ENCODE data around the gene KIF3A. TPM values are rescaled to one million over a fixed set of nuclear protein-coding genes. Genes with fewer than 3 reads are reported as not detected.
A peak's percentile ranks its signal among the peaks of the same experiment; 100 is the strongest.

Gene KIF3A
- total RNA-seq, 4 donors from 2014 or later, result 1.5 to 32.2 (median 4.0) TPM

GRCh38 chr5:132655821-132656773 is 81.2 kb downstream of the KIF3A start:
- no peaks in the 10 kb centered on the region for H3K9me3 ChIP-seq
- no peaks in the 10 kb centered on the region for H3K36me3 ChIP-seq
- H3K27ac ChIP-seq, result no peak overlapping the region
- H3K4me3 ChIP-seq, result peak overlapping the region; percentile 20 to 53 (median 38)
- H3K4me1 ChIP-seq, result peaks cover 0 to 11% (median 3%) of the 10 kb centered on the region in 4 donors
- DNase-seq, result no peak
- peaks cover 0 to 5% of the 10 kb centered on the region in 2 donors for H3K27me3 ChIP-seq
- TF ChIP-seq CTCF (IDR thresholded peaks at IDR 0.05) (peak in 2 of 6 experiments; percentile 3 to 5), POLR2A (IDR thresholded peaks at IDR 0.05) (no peak)

GRCh38 chr5:132653716-132654115 is 83.6 kb downstream of the KIF3A start:
- H3K27ac ChIP-seq, result no peak overlapping the region
- H3K4me3 ChIP-seq, result no peak overlapping the region
- H3K36me3 ChIP-seq, result no peaks in the 10 kb centered on the region
- peaks cover 0 to 11% (median 3%) of the 10 kb centered on the region in 4 donors for H3K4me1 ChIP-seq
- H3K27me3 ChIP-seq, result peaks cover 0 to 5% of the 10 kb centered on the region in 2 donors
- TF ChIP-seq CTCF (IDR thresholded peaks at IDR 0.05) (no peak), POLR2A (IDR thresholded peaks at IDR 0.05) (no peak)
- H3K9me3 ChIP-seq, result no peaks in the 10 kb centered on the region
- no peak for DNase-seq

GRCh38 chr5:132651838-132652469 is 85.4 kb downstream of the KIF3A start:
- H3K4me3 ChIP-seq, result no peak overlapping the region
- H3K27me3 ChIP-seq, result peaks cover 0 to 5% of the 10 kb centered on the region in 2 donors
- TF ChIP-seq POLR2A (IDR thresholded peaks at IDR 0.05) (no peak), CTCF (IDR thresholded peaks at IDR 0.05) (no peak)
- no peak overlapping the region for H3K27ac ChIP-seq
- no peak for DNase-seq
- H3K9me3 ChIP-seq, result no peaks in the 10 kb centered on the region
- H3K36me3 ChIP-seq, result no peaks in the 10 kb centered on the region
- peaks cover 0 to 11% (median 3%) of the 10 kb centered on the region in 4 donors for H3K4me1 ChIP-seq

- no peak for DNase-seq
- TF ChIP-seq POLR2A (IDR thresholded peaks at IDR 0.05) (no peak), CTCF (IDR thresholded peaks at IDR 0.05) (no peak)
- Histone ChIP-seq H3K9me3 (no peaks in the 10 kb centered on the region), H3K36me3 (peaks cover 0 to 1% (median 0%) of the 10 kb centered on the region in 3 donors), H3K4me1 (no peaks in the 10 kb centered on the region), H3K4me3 (no peak overlapping the region), H3K27me3 (no peaks in the 10 kb centered on the region), H3K27ac (no peak overlapping the region)
Measured at GRCh38 chr5:132648355-132648754, 89.0 kb downstream of the KIF3A start.

GRCh38 chr5:132647473-132647872 is 89.9 kb downstream of the KIF3A start:
- no peak for DNase-seq
- Histone ChIP-seq H3K9me3 (no peaks in the 10 kb centered on the region), H3K4me3 (no peak overlapping the region), H3K27ac (no peak overlapping the region), H3K27me3 (no peaks in the 10 kb centered on the region), H3K4me1 (no peaks in the 10 kb centered on the region), H3K36me3 (peaks cover 0 to 9% (median 0%) of the 10 kb centered on the region in 3 donors)
- no peak for TF ChIP-seq POLR2A (IDR thresholded peaks at IDR 0.05)
- TF ChIP-seq CTCF (IDR thresholded peaks at IDR 0.05), result no peak

All from Peyer's patch (tissue), 4 donors.